K562 (cell line): Measurements from ENCODE around the gene ABHD8. TPM values are rescaled to one million over a fixed set of nuclear protein-coding genes. Genes with fewer than 3 reads are reported as not detected.
A peak's percentile ranks its signal among the peaks of the same experiment; 100 is the strongest.

ENCODE experiments used
- ARNT ChIP-seq, 2 experiments: fragments of 450-650 bp; IDR thresholded peaks; 2 replicates each; pipeline ENCODE4 v1.6.1; 2016; ENCODE audit warnings: mild to moderate bottlenecking in 1 of 2
- C11orf30 ChIP-seq: fragments of 450-650 bp; IDR thresholded peaks from 2 replicates; pipeline ENCODE4 v1.6.1; 2016; ENCODE audit warnings: low read depth, mild to moderate bottlenecking
- ETS2 ChIP-seq: IDR thresholded peaks from 2 replicates; pipeline ENCODE4 v1.6.1; 2016; ENCODE audit warnings: borderline replicate concordance, missing genetic modification characterization, mild to moderate bottlenecking, moderate library complexity, missing compliant biosample characterization; ENCODE audit not compliant: poor library complexity, severe bottlenecking
- KAT2B ChIP-seq: IDR thresholded peaks from one replicate; pipeline ENCODE4 v1.6.1; 2012; ENCODE audit warnings: low read depth, mild to moderate bottlenecking, control low read depth, inconsistent platforms, low read length, moderate library complexity
- MTA2 ChIP-seq: fragments of 450-650 bp; IDR thresholded peaks from 2 replicates; pipeline ENCODE4 v1.6.1; 2016; ENCODE audit warnings: low read depth
- PHB2 ChIP-seq: fragments of 450-650 bp; IDR thresholded peaks from 2 replicates; pipeline ENCODE4 v1.6.1; 2017; ENCODE audit warnings: low read depth
- POLR2AphosphoS5 ChIP-seq: IDR thresholded peaks from 2 replicates; pipeline ENCODE4 v1.6.1; 2011; ENCODE audit warnings: mild to moderate bottlenecking, low read depth, low read length, moderate library complexity; ENCODE audit not compliant: control insufficient read depth, insufficient read depth
- RAD21 ChIP-seq, 2 experiments: fragments of 250-450 bp in 1 of 2; fragments of 450-650 bp in 1 of 2; sonication (Bioruptor Pico) in 1 of 2; formaldehyde crosslinking in 1 of 2; IDR thresholded peaks in 1 of 2; conservative IDR thresholded peaks in 1 of 2; 2 replicates each; pipeline versions ENCODE4 v1.4.0 to v1.8.0; 2020 to 2022; ENCODE audit warnings: mild to moderate bottlenecking in 2 of 2, moderate library complexity in 1 of 2
- RAD51 ChIP-seq: fragments of 450-650 bp; IDR thresholded peaks from 2 replicates; pipeline ENCODE4 v1.7.1; 2016; ENCODE audit warnings: low read depth, mild to moderate bottlenecking, borderline replicate concordance
- SP1 ChIP-seq: sonication (generic); formaldehyde crosslinking; IDR thresholded peaks from 2 replicates; pipeline ENCODE4 v1.8.1; 2022; ENCODE audit warnings: mild to moderate bottlenecking, missing genetic modification reagents
- TBL1XR1 ChIP-seq, 2 experiments: IDR thresholded peaks; 2 replicates each; pipeline ENCODE4 v1.6.1; 2012; ENCODE audit warnings: improper control_type of control experiment in 2 of 2, low read length in 2 of 2, mild to moderate bottlenecking in 1 of 2
- TCF7 ChIP-seq: sonication (generic); IDR thresholded peaks from 2 replicates; pipeline ENCODE4 v1.6.1; 2016; ENCODE audit warnings: antibody characterized with exemption, borderline replicate concordance
- TEAD1 ChIP-seq, 2 experiments: fragments of 450-650 bp in 1 of 2; sonication (generic) in 1 of 2; formaldehyde crosslinking; IDR thresholded peaks; 2 replicates each; pipeline versions ENCODE4 v1.4.0 to v1.8.0; 2020 to 2022; ENCODE audit warnings: mild to moderate bottlenecking in 2 of 2, missing genetic modification reagents in 1 of 2
- U2AF2 ChIP-seq: fragments of 200-400 bp; formaldehyde crosslinking; optimal IDR thresholded peaks from 2 replicates; pipeline ENCODE3; 2017; ENCODE audit warnings: low read depth, mild to moderate bottlenecking, low read length
- ZFP36 ChIP-seq: fragments of 150-350 bp; IDR thresholded peaks from 2 replicates; pipeline ENCODE4 v1.6.1; 2018; ENCODE audit warnings: low read length, low read depth; ENCODE audit not compliant: partially characterized antibody
- ZFX ChIP-seq: sonication (generic); formaldehyde crosslinking; IDR thresholded peaks from 2 replicates; pipeline ENCODE4 v1.8.0; 2022; ENCODE audit warnings: mild to moderate bottlenecking, missing genetic modification reagents, moderate library complexity
- ZNF197 ChIP-seq: fragments of 200-800 bp; sonication (Bioruptor generic); IDR thresholded peaks from 2 replicates; pipeline ENCODE4 v1.6.1; 2016; ENCODE audit warnings: low read depth, missing genetic modification characterization, missing compliant biosample characterization
- polyA plus RNA-seq, 8 experiments: library from polyadenylated mRNA; depleted of rRNA in 4 of 8; stranded (reverse) in 5 of 8; unstranded in 3 of 8; fragments of >200 nt; fragmentation: Nextera tagmentation in 2 of 8; fragmentation: Illumina TruSeq in 1 of 8; extraction: Ambion mirVana in 2 of 8; extraction: Trizol in 1 of 8; gene quantifications; 2 replicates each; pipeline versions ENCODE4 v1.2.1 to v1.2.3, GENCODE V29; 2011 to 2014; ENCODE audit warnings: inconsistent platforms in 1 of 8, missing spikeins in 1 of 8
- total RNA-seq, 7 experiments: library from RNA; depleted of rRNA in 6 of 7; stranded (reverse); fragments of >200 nt in 6 of 7; fragmentation: Illumina TruSeq in 2 of 7; extraction: Trizol in 2 of 7; gene quantifications; 2 replicates each; pipeline versions ENCODE4 v1.2.1 to v1.2.3, GENCODE V29; 2011 to 2021; ENCODE audit warnings: low replicate concordance in 1 of 7
- TF ChIP-seq, protein P1 (sequence below): conservative IDR thresholded peaks from 2 replicates; pipeline ENCODE4 v1.6.1; 2011; ENCODE audit warnings: low read depth, mild to moderate bottlenecking, low read length; ENCODE audit not compliant: control insufficient read depth
- TF ChIP-seq, protein P2 (sequence below): fragments of 450-650 bp; formaldehyde crosslinking; IDR thresholded peaks from 2 replicates; pipeline ENCODE4 v1.4.0; 2020; ENCODE audit warnings: mild to moderate bottlenecking, moderate library complexity
- TF ChIP-seq, protein P3 (sequence below): IDR thresholded peaks from 2 replicates; pipeline ENCODE4 v1.6.1; 2016; ENCODE audit warnings: missing genetic modification characterization, missing compliant biosample characterization
- TF ChIP-seq, protein P4 (sequence below): fragments of 250-450 bp; sonication (Bioruptor Pico); IDR thresholded peaks from 2 replicates; pipeline ENCODE4 v1.5.0; 2021

ABHD8 gene
- total and polyA plus RNA-seq, 9 of the 15 experiments (the other 6 are each of a cell fraction or from before 2014, with no cell fraction given) = 0.04 to 6.6 (median 2.0) TPM; not detected in 1

DNA sequence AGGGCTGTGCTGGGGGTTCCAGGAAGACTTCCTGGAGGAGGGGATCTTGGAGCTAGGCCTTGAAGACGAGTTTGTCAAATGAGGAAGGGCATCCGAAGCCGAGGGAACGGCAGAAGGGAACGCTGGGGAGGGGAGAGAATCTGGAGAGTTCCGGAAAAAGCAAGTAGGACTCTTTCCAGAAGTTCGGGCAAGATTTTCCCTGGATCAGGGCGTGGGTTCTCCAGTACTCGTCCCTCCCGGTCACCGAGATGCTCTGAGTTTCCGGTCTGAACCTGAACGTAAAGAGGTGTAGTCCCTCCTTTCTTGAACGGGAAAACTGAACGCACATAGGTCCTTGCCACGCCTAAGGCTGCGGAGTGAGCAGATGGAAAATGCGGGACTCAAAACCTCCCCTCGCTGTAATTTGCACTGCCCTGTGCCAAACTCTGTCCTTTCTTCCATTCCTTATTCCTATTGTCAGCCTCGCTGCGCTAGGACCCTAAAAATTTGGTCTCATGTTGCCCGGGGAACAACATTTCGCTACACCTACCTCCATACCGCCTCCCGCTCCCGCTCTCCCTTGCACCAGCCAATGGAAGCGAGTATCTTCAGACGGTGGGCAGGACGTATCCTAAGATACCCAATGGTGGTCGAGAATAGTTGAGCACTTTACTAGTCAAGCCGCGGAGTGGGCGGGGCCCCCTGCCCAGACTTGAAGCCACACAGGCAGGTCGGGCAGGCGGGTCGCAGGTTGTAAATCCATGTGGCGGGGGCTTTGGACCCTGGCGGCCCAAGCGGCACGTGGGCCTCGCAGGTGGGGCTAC lies 33.8 kb upstream of the ABHD8 start, which contains the start of gene GTPBP3 (continued):
- TF ChIP-seq RAD21 (CRISPR knock-in tag; conservative IDR thresholded peaks at IDR 0.05 in 1 of 2, IDR thresholded peaks at IDR 0.05 in 1 of 2) (no peak), ARNT (IDR thresholded peaks at IDR 0.05) (peak; percentile 93 to 96), C11orf30 (peak; percentile 98), RAD51 (peak; percentile 23; the same call in 1 of the 2 replicates), PHB2 (0 out of 2 replicates have a peak, but pooled peaks have one; percentile 68), KAT2B (no peak), TEAD1 (CRISPR knock-in tag; IDR thresholded peaks at IDR 0.05) (peak in 1 of 2 experiments; percentile 60; a peak in 3 of 4 replicates), SP1 (CRISPR knock-in tag) (peak; percentile 100), ZFP36 (peak; percentile 100), POLR2AphosphoS5 (peak; percentile 72), ZFX (CRISPR knock-in tag) (peak; percentile 84), ZNF197 (CRISPR knock-in tag) (peak; percentile 86; the same call in 1 of the 2 replicates), MTA2 (no peak), TBL1XR1 (IDR thresholded peaks at IDR 0.05; ENCODE audit: low read length in 2 of 2) (peak in 1 of 2 experiments; percentile 67; a peak in 3 of 4 replicates), TCF7 (peak; percentile 71; the same call in 1 of the 2 replicates), ETS2 (tag) (no peak), U2AF2 (no peak)
- TF ChIP-seq, protein P1, sequence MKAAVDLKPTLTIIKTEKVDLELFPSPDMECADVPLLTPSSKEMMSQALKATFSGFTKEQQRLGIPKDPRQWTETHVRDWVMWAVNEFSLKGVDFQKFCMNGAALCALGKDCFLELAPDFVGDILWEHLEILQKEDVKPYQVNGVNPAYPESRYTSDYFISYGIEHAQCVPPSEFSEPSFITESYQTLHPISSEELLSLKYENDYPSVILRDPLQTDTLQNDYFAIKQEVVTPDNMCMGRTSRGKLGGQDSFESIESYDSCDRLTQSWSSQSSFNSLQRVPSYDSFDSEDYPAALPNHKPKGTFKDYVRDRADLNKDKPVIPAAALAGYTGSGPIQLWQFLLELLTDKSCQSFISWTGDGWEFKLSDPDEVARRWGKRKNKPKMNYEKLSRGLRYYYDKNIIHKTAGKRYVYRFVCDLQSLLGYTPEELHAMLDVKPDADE = peak; percentile 70
- TF ChIP-seq, protein P2, sequence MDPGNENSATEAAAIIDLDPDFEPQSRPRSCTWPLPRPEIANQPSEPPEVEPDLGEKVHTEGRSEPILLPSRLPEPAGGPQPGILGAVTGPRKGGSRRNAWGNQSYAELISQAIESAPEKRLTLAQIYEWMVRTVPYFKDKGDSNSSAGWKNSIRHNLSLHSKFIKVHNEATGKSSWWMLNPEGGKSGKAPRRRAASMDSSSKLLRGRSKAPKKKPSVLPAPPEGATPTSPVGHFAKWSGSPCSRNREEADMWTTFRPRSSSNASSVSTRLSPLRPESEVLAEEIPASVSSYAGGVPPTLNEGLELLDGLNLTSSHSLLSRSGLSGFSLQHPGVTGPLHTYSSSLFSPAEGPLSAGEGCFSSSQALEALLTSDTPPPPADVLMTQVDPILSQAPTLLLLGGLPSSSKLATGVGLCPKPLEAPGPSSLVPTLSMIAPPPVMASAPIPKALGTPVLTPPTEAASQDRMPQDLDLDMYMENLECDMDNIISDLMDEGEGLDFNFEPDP = no peak
- TF ChIP-seq, protein P3, sequence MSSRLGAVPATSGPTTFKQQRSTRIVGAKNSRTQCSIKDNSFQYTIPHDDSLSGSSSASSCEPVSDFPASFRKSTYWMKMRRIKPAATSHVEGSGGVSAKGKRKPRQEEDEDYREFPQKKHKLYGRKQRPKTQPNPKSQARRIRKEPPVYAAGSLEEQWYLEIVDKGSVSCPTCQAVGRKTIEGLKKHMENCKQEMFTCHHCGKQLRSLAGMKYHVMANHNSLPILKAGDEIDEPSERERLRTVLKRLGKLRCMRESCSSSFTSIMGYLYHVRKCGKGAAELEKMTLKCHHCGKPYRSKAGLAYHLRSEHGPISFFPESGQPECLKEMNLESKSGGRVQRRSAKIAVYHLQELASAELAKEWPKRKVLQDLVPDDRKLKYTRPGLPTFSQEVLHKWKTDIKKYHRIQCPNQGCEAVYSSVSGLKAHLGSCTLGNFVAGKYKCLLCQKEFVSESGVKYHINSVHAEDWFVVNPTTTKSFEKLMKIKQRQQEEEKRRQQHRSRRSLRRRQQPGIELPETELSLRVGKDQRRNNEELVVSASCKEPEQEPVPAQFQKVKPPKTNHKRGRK = peak; percentile 65
- TF ChIP-seq, protein P4, sequence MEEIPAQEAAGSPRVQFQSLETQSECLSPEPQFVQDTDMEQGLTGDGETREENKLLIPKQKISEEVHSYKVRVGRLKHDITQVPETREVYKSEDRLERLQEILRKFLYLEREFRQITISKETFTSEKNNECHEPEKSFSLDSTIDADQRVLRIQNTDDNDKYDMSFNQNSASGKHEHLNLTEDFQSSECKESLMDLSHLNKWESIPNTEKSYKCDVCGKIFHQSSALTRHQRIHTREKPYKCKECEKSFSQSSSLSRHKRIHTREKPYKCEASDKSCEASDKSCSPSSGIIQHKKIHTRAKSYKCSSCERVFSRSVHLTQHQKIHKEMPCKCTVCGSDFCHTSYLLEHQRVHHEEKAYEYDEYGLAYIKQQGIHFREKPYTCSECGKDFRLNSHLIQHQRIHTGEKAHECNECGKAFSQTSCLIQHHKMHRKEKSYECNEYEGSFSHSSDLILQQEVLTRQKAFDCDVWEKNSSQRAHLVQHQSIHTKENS (CRISPR knock-in tag) = no peak
